LNCAP (cell line): ENCODE measurements around the gene CAPN12.

Experiments
- CTCF ChIP-seq: fragments of 450-650 bp; IDR thresholded peaks from 2 replicates; pipeline ENCODE4 v1.5.1; 2017; ENCODE audit warnings: mild to moderate bottlenecking

CAPN12 gene

GRCh38 chr19:38682195-38682867 is 61.9 kb downstream of the CAPN12 start:
- TF ChIP-seq CTCF, result no peak
